ENCODE measurements around the gene HLA-DRB5.
"Not testable (repeated sequence)": the region's sequence is repeated elsewhere in the genome, so short reads cannot be mapped to it uniquely, and the experiment has no call there.

The HLA-DRB5 gene

DNA sequence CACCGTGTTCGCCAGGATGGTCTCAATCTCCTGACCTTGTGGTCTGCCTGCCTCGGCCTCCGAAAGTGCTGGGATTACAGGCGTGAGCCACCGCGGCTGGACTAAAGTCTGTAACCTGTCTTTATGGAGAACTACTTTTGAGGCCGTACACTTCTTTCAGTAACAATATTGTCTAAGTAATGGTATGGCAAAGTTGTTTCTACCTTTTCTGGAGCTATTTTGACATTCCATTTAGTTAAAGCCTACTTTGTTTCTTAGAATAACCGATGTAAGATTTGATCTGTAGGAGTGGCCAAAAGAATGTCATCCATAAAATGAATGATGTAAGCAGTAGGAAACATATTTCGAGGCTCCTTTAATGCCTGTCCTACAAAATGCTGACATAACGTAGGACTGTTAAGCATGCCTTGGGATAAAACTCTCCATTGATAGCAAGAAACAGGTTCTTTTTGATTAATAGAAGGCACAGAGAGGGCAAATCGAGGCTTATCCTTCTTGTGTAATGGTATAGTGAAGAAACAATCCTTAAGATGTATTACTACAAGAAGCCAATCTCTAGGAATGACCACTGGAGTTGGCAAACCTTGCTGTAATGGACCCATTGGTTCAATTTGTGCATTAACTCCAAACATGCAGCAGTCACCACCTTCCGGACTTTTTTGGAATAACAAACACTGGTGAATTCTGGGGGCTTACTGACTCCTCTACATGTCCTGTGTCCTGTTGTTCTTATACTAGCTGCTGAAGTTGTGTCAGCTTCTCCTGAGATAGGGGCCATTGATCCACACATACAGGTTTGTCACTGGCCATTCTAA, 54.5 kb downstream of the HLA-DRB5 start:
- TF ChIP-seq, protein P1, sequence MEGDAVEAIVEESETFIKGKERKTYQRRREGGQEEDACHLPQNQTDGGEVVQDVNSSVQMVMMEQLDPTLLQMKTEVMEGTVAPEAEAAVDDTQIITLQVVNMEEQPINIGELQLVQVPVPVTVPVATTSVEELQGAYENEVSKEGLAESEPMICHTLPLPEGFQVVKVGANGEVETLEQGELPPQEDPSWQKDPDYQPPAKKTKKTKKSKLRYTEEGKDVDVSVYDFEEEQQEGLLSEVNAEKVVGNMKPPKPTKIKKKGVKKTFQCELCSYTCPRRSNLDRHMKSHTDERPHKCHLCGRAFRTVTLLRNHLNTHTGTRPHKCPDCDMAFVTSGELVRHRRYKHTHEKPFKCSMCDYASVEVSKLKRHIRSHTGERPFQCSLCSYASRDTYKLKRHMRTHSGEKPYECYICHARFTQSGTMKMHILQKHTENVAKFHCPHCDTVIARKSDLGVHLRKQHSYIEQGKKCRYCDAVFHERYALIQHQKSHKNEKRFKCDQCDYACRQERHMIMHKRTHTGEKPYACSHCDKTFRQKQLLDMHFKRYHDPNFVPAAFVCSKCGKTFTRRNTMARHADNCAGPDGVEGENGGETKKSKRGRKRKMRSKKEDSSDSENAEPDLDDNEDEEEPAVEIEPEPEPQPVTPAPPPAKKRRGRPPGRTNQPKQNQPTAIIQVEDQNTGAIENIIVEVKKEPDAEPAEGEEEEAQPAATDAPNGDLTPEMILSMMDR (IDR thresholded peaks at IDR 0.05; ENCODE audit: low read depth, low read length), result no peak
- H3K4me3 ChIP-seq (replicated peaks in 1 of 2; ENCODE audit: low read depth in 2 of 2, low read length in 2 of 2), result no peak overlapping the region
- no peak for DNase-seq (ENCODE audit: low read depth in 2 of 2)

DNA sequence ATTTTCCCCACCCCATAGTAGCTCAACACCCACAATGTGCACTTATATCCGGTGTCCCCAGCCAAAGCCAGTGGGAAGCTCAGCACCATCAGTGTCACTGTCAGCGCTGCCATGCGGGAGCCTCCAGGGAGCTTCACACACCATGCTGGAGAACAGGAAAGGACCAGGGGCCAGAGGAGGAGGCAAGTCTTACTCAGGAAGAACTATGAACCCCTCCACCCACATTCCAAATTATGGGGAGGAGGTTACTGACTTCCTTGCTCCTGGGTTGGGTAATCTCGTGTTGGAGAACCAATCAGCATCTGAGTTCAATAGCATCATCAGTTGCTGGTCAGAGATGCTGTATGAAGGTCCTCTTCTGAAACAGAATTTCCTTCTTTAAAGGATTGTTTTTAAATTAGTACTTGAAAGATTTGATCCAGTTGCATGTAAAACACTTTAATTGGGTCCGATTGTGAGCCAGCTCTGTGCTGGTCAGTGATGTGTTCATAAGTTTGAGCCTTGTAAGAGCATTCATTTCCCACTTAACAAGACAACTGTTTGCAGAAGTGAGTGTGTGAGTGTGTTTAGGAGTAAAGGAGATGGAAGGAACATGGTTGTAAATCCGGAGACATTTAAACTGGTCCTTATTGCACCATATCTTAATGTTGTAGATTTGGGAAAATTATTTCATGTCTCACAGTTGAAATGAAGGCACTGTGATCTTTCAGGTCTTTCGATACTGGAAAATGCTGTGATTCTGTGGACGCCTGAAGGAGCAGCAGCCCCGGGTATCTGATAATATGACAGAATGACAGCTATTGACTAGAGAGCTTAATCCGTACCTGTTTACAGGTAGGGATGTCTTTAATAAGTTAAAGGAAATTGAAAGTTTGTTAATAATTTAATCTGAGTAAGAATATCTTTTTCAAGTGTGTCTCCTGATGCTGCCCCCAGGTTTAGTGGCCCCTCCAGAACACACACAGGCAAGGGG, 56.4 kb downstream of the HLA-DRB5 start:
- H3K4me3 ChIP-seq (replicated peaks in 1 of 2; ENCODE audit: low read depth in 2 of 2, low read length in 2 of 2), result not testable (repeated sequence)
- peak in 1 of 2 donors; percentile 24 for DNase-seq (ENCODE audit: low read depth in 2 of 2)

DNA sequence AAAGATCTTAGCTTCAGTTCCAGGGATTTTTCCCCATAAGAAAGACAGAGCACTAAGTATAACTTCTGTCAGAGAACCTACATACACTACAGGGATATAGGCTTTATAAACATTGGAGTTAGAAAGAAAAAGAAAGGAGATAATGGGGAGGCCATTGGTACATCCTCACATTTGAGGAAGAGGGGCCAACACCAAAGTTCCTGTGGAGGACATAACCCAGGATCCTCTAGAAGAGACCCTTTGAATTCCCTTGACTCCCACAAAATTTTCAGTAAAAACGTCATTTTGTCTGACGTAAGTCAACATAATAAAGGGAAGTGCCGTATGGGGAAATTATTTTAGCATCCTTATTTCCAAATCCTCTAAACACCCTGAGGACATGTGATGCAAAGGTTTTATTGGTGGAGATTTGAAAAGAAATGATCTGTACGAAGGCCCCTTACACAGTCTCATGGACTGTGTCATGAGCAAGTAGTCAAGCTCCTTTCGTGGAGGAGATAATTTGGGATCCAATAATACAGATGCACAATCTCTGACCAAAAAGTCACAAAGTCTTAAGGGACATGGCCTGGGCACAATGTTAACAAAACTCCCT, 57.2 kb downstream of the HLA-DRB5 start:
- no peak overlapping the region for H3K4me3 ChIP-seq (replicated peaks in 1 of 2; ENCODE audit: low read depth in 2 of 2, low read length in 2 of 2)
- TF ChIP-seq, protein P1 (IDR thresholded peaks at IDR 0.05; ENCODE audit: low read depth, low read length), result no peak
- no peak for DNase-seq (ENCODE audit: low read depth in 2 of 2)

DNA sequence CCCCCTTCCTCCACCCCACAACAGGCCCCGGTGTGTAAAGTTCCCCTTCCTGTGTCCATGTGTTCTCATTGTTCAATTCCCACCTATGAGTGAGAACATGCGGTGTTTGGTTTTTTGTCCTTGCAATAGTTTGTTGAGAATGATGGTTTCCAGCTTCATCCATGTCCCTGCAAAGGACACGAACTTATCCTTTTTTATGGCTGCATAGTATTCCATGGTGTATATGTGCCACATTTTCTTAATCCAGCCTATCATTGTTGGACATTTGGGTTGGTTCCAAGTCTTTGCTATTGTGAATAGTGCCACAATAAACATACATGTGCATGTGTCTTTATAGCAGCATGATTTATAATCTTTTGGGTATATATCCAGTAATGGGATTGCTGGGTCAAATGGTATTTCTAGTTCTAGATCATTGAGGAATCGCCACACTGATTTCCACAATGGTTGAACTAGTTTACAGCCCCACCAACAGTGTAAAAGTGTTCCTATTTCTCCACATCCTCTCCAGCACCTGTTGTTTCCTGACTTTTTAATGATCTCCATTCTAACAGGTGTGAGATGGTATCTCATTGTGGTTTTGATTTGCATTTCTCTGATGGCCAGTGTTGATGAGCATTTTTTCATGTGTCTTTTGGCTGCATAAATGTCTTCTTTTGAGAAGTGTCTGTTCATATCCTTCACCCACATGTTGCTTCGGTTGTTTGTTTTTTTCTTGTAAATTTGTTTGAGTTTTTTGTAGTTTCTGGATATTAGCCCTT, 62.2 kb downstream of the HLA-DRB5 start:
- not testable (repeated sequence) for DNase-seq (ENCODE audit: low read depth in 2 of 2); H3K4me3 ChIP-seq (replicated peaks in 1 of 2; ENCODE audit: low read depth in 2 of 2, low read length in 2 of 2)

All from cardiac fibroblast (primary cell).